Measurements from ENCODE around the gene TMEM184B. TPM values are rescaled to one million over a fixed set of nuclear protein-coding genes. Genes with fewer than 3 reads are reported as not detected.
A peak's percentile ranks its signal among the peaks of the same experiment; 100 is the strongest.

TMEM184B gene
- 51.4 TPM for polyA plus RNA-seq (2012; ENCODE audit: insufficient read depth, insufficient read length, low read depth)

- peak within 1 kb of the TSS; percentile 74 for H3K4me3 ChIP-seq (ENCODE audit: low read depth, low read length)
- no peaks in the 10 kb centered on the region for H3K27me3 ChIP-seq
- peaks cover 7% of the 10 kb centered on the region for H3K4me1 ChIP-seq
- DNase-seq = peak; percentile 84
- no peak for TF ChIP-seq CTCF (IDR thresholded peaks at IDR 0.05; ENCODE audit: low read depth, low read length)
- no peaks in the 10 kb centered on the region for H3K36me3 ChIP-seq
- no peaks in the 10 kb centered on the region for H3K9me3 ChIP-seq
Measured at GRCh38 chr22:38272373-38273134, at the start of gene TMEM184B. TSS of gene TMEM184B (minus strand) at chr22:38273010. CDS start at chr22:38247961, 25,049 bp downstream.

GRCh38 chr22:38320605-38321402 lies 48.0 kb upstream of the TMEM184B start:
- no peaks in the 10 kb centered on the region for H3K27me3 ChIP-seq
- no peak for DNase-seq
- TF ChIP-seq CTCF (IDR thresholded peaks at IDR 0.05; ENCODE audit: low read depth, low read length) = no peak
- H3K9me3 ChIP-seq = no peaks in the 10 kb centered on the region
- no peak overlapping the region for H3K4me3 ChIP-seq (ENCODE audit: low read depth, low read length)
- H3K36me3 ChIP-seq = peaks cover 4% of the 10 kb centered on the region
- peaks cover 12% of the 10 kb centered on the region for H3K4me1 ChIP-seq

DNA sequence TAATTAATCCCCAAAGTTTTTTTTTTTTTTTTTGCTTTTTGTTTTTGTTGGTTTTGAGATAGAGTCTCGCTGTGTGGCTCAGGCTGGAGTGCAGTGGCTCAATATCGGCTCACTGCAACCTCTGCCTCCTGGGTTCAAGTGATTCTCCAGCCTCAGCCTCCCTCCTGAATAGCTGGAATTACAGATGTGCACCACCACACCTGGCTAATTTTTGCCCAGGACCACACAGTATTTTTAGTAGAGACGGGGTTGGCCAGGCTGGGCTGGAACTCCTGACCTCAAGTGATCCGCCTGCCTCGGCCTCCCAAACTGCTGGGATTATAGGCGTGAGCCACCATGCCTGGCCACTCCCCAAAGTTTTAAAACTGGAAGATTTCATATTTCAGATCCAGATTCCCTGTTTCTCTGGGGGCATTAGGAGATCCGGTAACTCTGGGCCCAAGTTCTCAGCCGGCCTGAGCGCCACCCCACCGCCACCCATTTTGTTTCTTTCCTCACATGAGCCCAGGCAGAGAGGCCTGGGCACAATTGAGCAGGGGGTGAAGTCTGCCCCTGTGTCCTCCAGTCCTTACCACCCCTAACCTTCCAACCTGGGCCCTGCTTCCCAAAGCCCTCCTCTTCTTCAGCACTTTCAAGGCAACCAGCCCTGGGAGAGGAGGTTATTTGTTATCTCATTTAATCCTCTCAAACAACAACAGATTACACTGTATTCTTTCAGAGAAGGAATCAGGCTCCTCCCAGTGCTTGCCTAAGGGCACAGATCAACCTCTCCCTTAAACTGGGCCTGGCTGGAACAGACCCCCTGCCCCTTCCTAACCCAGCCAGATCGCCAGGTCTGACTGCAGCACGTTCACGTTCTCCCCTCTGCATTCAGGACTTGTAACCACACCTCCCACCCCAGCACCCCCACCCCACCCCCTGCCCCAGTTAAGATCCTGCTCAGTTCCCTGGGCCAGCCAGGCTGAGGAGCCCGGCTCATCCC lies 46.3 kb upstream of the TMEM184B start:
- Histone ChIP-seq H3K27me3 (no peaks in the 10 kb centered on the region), H3K4me3 (ENCODE audit: low read depth, low read length) (no peak overlapping the region), H3K9me3 (no peaks in the 10 kb centered on the region), H3K36me3 (peaks cover 8% of the 10 kb centered on the region), H3K4me1 (peaks cover 12% of the 10 kb centered on the region)
- no peak for TF ChIP-seq CTCF (IDR thresholded peaks at IDR 0.05; ENCODE audit: low read depth, low read length)
- DNase-seq = no peak

- Histone ChIP-seq H3K4me1 (peaks cover 12% of the 10 kb centered on the region), H3K4me3 (ENCODE audit: low read depth, low read length) (peak overlapping the region; percentile 72)
Measured at GRCh38 chr22:38317995-38318715, 45.3 kb upstream of the TMEM184B start.

More at GRCh38 chr22:38317995-38318715, 45.3 kb upstream of the TMEM184B start:
- Histone ChIP-seq H3K9me3 (no peaks in the 10 kb centered on the region), H3K36me3 (peaks cover 18% of the 10 kb centered on the region), H3K27me3 (no peaks in the 10 kb centered on the region)
- TF ChIP-seq CTCF (IDR thresholded peaks at IDR 0.05; ENCODE audit: low read depth, low read length) = no peak
- peak; percentile 68 for DNase-seq

Data from BE2C (cell line).